K562 (cell line): ENCODE measurements around the gene NPB. TPM values are rescaled to one million over a fixed set of nuclear protein-coding genes. Genes with fewer than 3 reads are reported as not detected.
A peak's percentile ranks its signal among the peaks of the same experiment; 100 is the strongest.

Experiments used
- ATAC-seq: fragments of 200-7000 bp; cut with Tn5 transposase; 3 replicates; pipeline ENCODE4 v1.9.1; 2020; ENCODE audit warnings: moderate library complexity
- BruUV-seq: library from RNA; stranded (reverse); fragments of 400-500 nt; replicated peaks from 2 replicates; lab custom pipeline; 2021; lab: Mats Ljungman, UMichigan
- CTCF ChIA-PET: fragments of 300-600 bp; formaldehyde crosslinking; extraction: SDS; loops from one replicate; lab custom pipeline; 2021; ENCODE audit warnings: low intra/inter-chr PET ratio; lab: Yijun Ruan, JAX
- POLR2A ChIA-PET: fragments of 300-600, 350-650 bp; sonication (Branson Sonifier 250); formaldehyde crosslinking; extraction: SDS; loops from one replicate; lab custom pipeline; 2021; ENCODE audit warnings: antibody characterized with exemption, inconsistent platforms; lab: Yijun Ruan, JAX
- DNase-seq, 4 experiments: peaks; one replicate each; pipeline versions ENCODE4 v3.0.0 to v3.0.0-alpha.2; 2011 to 2018; ENCODE audit warnings: low spot score in 3 of 4, mixed read lengths in 3 of 4; ENCODE audit errors: extremely low read depth in 1 of 4
- FAIRE-seq: peaks from 2 replicates; lab custom pipeline; 2011; peaks lifted over from hg19 to GRCh38; lab: Jason Lieb, UNC
- H2AFZ ChIP-seq: 2 replicates; pipeline ENCODE4 v1.6.0; 2011; ENCODE audit warnings: low read depth, low read length, control low read depth, inconsistent platforms
- H3K27ac ChIP-seq: fragments of 200-600 bp; 3 replicates; pipeline ENCODE4 v1.8.0; 2011; ENCODE audit warnings: low read depth, mild to moderate bottlenecking, control low read depth, inconsistent platforms, low read length, moderate library complexity, mixed read lengths; ENCODE audit errors: extremely low read depth
- H3K27me3 ChIP-seq, 2 experiments: fragments of 300-600 bp in 1 of 2; 2 replicates in 1 of 2; 3 replicates in 1 of 2; pipeline versions ENCODE4 v1.6.0 to v1.8.0; 2011; ENCODE audit warnings: inconsistent platforms in 2 of 2, low read length in 2 of 2, mild to moderate bottlenecking in 1 of 2, mixed read lengths in 1 of 2, moderate library complexity in 1 of 2; ENCODE audit not compliant: control insufficient read depth in 2 of 2, insufficient read depth in 2 of 2
- H3K36me3 ChIP-seq: fragments of 300-600 bp; 3 replicates; pipeline ENCODE4 v1.8.0; 2011; ENCODE audit warnings: mild to moderate bottlenecking, low read length, inconsistent platforms; ENCODE audit not compliant: control insufficient read depth, insufficient read depth
- H3K4me1 ChIP-seq, 2 experiments: fragments of 200-600 bp in 1 of 2; replicated peaks in 1 of 2; 2 replicates in 1 of 2; 3 replicates in 1 of 2; pipeline versions ENCODE4 v1.5.1 to v1.8.0; 2011; ENCODE audit warnings: inconsistent platforms in 2 of 2, low read length in 2 of 2, mild to moderate bottlenecking in 1 of 2, mixed read lengths in 1 of 2, moderate library complexity in 1 of 2; ENCODE audit not compliant: control insufficient read depth in 2 of 2, insufficient read depth in 2 of 2
- H3K4me2 ChIP-seq: 2 replicates; pipeline ENCODE4 v1.6.1; 2011; ENCODE audit warnings: low read length, control low read depth, inconsistent platforms, mixed read lengths; ENCODE audit not compliant: insufficient read depth
- H3K4me3 ChIP-seq: fragments of 200-600 bp; sonication (generic), shearing (Covaris generic); 2 replicates; pipeline ENCODE4 v1.5.1; 2016; ENCODE audit warnings: control low read depth, inconsistent platforms
- H3K79me2 ChIP-seq: fragments of 200-600 bp; 3 replicates; pipeline ENCODE4 v1.8.0; 2011; ENCODE audit warnings: low read length, inconsistent platforms; ENCODE audit not compliant: control insufficient read depth, insufficient read depth
- H3K9ac ChIP-seq, 2 experiments: 2 replicates each; pipeline versions ENCODE4 v1.6.0 to v1.6.1; 2011; ENCODE audit warnings: low read depth in 2 of 2, low read length in 2 of 2, control low read depth in 1 of 2, inconsistent platforms in 1 of 2, mild to moderate bottlenecking in 1 of 2, mixed read lengths in 1 of 2; ENCODE audit not compliant: insufficient read depth in 1 of 2
- H3K9me1 ChIP-seq: one replicate; pipeline ENCODE4 v1.6.0; 2011; ENCODE audit warnings: inconsistent platforms, mild to moderate bottlenecking, low read length, moderate library complexity; ENCODE audit not compliant: control insufficient read depth, insufficient read depth
- H3K9me3 ChIP-seq: replicated peaks from 2 replicates; pipeline ENCODE4 v1.5.1; 2011; ENCODE audit warnings: low read depth, low read length, inconsistent platforms; ENCODE audit not compliant: control insufficient read depth, insufficient read depth
- H4K20me1 ChIP-seq: replicated peaks from 2 replicates; pipeline ENCODE4 v1.6.1; 2011; ENCODE audit warnings: low read length, inconsistent platforms, mixed read lengths; ENCODE audit not compliant: control insufficient read depth, insufficient read depth
- CBFA2T3 ChIP-seq: fragments of 450-650 bp; IDR thresholded peaks from 2 replicates; pipeline ENCODE4 v1.6.1; 2017
- GABPB2 ChIP-seq: fragments of 250-450 bp; sonication (Bioruptor Pico); conservative IDR thresholded peaks from 2 replicates; pipeline ENCODE4 v1.5.1; 2021; ENCODE audit warnings: mild to moderate bottlenecking
- IRF1 ChIP-seq: sonication (generic); formaldehyde crosslinking; IDR thresholded peaks from 2 replicates; pipeline ENCODE4 v1.8.0; 2022; ENCODE audit warnings: missing genetic modification reagents, mild to moderate bottlenecking, borderline replicate concordance
- MYC ChIP-seq, 2 experiments: fragments of 250-450 bp in 1 of 2; sonication (Bioruptor Pico) in 1 of 2; IDR thresholded peaks; 2 replicates each; pipeline versions ENCODE4 v1.5.1 to v1.6.1; 2012 to 2021; ENCODE audit warnings: low read depth in 2 of 2, borderline replicate concordance in 1 of 2, improper control_type of control experiment in 1 of 2, low read length in 1 of 2, mild to moderate bottlenecking in 1 of 2, moderate library complexity in 1 of 2
- NONO ChIP-seq, 2 experiments: fragments of 200-400 bp in 1 of 2; fragments of 450-650 bp in 1 of 2; formaldehyde crosslinking in 1 of 2; IDR thresholded peaks; 2 replicates each; pipeline ENCODE4 v1.6.1; 2017; ENCODE audit warnings: low read depth in 2 of 2, mild to moderate bottlenecking in 2 of 2, moderate library complexity in 2 of 2, low read length in 1 of 2
- PHF8 ChIP-seq: fragments of 200-600 bp; sonication (generic); IDR thresholded peaks from 2 replicates; pipeline ENCODE4 v1.6.1; 2012; ENCODE audit warnings: mixed run types, mild to moderate bottlenecking, inconsistent platforms, low read length, moderate library complexity, borderline replicate concordance
- PTBP1 ChIP-seq: fragments of 200-400 bp; formaldehyde crosslinking; IDR thresholded peaks from 2 replicates; pipeline ENCODE4 v1.6.1; 2017; ENCODE audit warnings: low read depth, low read length
- SMARCB1 ChIP-seq: IDR thresholded peaks from 2 replicates; pipeline ENCODE4 v1.6.1; 2011; ENCODE audit warnings: improper control_type of control experiment, low read depth; ENCODE audit not compliant: insufficient read length
- XRCC3 ChIP-seq: fragments of 450-650 bp; IDR thresholded peaks from 2 replicates; pipeline ENCODE4 v1.6.1; 2017; ENCODE audit warnings: mild to moderate bottlenecking, moderate library complexity
- WGBS: fragments of 100-300 bp; shearing (Covaris generic); methylation state at CpG from one replicate; pipeline ENCODE4 v1.1.6; 2016; ENCODE audit warnings: low coverage, mixed read lengths; ENCODE audit not compliant: insufficient coverage; ENCODE audit errors: missing lambda C conversion rate; 5-methylcytosine and 5-hydroxymethylcytosine counted together
- in situ Hi-C: fragments of 300-500 bp; cut with MboI; formaldehyde crosslinking; loops from 4 replicates; pipeline ENCODE4 v1.15.0; 2018; ENCODE audit warnings: inconsistent platforms, mixed read lengths
- intact Hi-C: fragments of 100-400 bp; cut with micrococcal nuclease; formaldehyde crosslinking; loops from 2 replicates; pipeline ENCODE4 v1.14.2; 2022
- polyA plus RNA-seq, 8 experiments: library from polyadenylated mRNA; depleted of rRNA in 4 of 8; stranded (reverse) in 5 of 8; unstranded in 3 of 8; fragments of >200 nt; fragmentation: Nextera tagmentation in 2 of 8; fragmentation: Illumina TruSeq in 1 of 8; extraction: Ambion mirVana in 2 of 8; extraction: Trizol in 1 of 8; gene quantifications; 2 replicates each; pipeline versions ENCODE4 v1.2.1 to v1.2.3, GENCODE V29; 2011 to 2014; ENCODE audit warnings: inconsistent platforms in 1 of 8, missing spikeins in 1 of 8
- total RNA-seq, 7 experiments: library from RNA; depleted of rRNA in 6 of 7; stranded (reverse); fragments of >200 nt in 6 of 7; fragmentation: Illumina TruSeq in 2 of 7; extraction: Trizol in 2 of 7; gene quantifications; 2 replicates each; pipeline versions ENCODE4 v1.2.1 to v1.2.3, GENCODE V29; 2011 to 2021; ENCODE audit warnings: low replicate concordance in 1 of 7
- TF ChIP-seq, protein P1 (sequence below): sonication (generic); formaldehyde crosslinking; IDR thresholded peaks from 2 replicates; pipeline ENCODE4 v1.8.0; 2023; ENCODE audit warnings: mild to moderate bottlenecking, missing genetic modification reagents

The NPB gene
- total and polyA plus RNA-seq, 9 of the 15 experiments (the other 6 are each of a cell fraction or from before 2014, with no cell fraction given), result 0.03 to 0.61 (median 0.14) TPM; not detected in 2

DNA sequence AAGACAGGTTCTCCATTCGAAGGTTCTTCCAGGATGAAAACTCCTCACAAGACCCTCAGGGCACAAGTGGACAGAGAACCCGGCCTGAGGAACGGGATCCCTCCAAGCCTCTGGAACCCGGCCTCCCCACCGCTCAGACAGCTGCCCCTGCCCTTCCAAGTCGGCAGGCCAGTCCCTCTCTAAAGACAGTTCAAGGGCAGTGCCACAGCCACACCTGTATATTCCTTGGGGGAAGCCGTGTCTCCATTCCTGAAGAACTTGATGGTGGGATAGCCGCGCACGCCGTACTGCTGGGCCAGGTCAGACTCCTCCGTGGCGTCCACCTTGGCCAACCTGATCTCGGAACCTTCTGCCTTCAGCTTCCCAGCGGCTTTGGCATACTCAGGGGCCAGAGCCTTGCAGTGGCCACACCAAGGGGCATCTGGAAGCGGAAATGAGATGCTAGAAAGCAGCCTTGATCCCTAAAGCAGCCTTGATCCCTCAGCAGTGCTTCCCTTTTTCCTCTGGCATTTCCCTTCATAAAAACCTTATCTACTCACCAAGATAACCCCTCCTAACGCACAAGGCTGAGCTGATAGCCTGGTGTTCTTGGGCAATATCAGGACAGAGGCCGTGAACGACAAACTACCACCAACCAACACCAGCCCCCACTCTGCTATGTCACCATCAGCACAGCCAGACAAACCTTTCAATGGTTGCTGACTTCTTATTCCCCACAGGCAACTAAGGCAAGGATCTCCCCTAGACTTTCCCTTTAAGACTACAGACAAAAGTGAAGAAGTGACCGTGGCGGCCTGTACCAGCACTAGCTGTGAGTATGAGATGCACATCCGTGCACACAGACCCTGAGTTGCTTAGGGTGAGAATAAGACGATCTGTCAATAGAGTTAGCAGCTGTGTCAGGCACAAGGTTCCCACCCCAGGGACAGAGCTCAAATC is 42.8 kb upstream of the NPB start (continued):
- TF ChIP-seq, protein P1, sequence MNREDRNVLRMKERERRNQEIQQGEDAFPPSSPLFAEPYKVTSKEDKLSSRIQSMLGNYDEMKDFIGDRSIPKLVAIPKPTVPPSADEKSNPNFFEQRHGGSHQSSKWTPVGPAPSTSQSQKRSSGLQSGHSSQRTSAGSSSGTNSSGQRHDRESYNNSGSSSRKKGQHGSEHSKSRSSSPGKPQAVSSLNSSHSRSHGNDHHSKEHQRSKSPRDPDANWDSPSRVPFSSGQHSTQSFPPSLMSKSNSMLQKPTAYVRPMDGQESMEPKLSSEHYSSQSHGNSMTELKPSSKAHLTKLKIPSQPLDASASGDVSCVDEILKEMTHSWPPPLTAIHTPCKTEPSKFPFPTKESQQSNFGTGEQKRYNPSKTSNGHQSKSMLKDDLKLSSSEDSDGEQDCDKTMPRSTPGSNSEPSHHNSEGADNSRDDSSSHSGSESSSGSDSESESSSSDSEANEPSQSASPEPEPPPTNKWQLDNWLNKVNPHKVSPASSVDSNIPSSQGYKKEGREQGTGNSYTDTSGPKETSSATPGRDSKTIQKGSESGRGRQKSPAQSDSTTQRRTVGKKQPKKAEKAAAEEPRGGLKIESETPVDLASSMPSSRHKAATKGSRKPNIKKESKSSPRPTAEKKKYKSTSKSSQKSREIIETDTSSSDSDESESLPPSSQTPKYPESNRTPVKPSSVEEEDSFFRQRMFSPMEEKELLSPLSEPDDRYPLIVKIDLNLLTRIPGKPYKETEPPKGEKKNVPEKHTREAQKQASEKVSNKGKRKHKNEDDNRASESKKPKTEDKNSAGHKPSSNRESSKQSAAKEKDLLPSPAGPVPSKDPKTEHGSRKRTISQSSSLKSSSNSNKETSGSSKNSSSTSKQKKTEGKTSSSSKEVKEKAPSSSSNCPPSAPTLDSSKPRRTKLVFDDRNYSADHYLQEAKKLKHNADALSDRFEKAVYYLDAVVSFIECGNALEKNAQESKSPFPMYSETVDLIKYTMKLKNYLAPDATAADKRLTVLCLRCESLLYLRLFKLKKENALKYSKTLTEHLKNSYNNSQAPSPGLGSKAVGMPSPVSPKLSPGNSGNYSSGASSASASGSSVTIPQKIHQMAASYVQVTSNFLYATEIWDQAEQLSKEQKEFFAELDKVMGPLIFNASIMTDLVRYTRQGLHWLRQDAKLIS, result peak; percentile 18; the same call in 1 of the 2 replicates

- no TSS peak for BruUV-seq
- DNase-seq (peak in 1 of 4 experiments; percentile 96), FAIRE-seq (no peak), ATAC-seq (no peak)
- peak within 1 kb of the TSS; percentile 94 for H3K4me3 ChIP-seq
- H3K9me3 ChIP-seq, result no peaks in the 10 kb centered on the region
- H3K27me3 ChIP-seq, result no peaks in the 10 kb centered on the region
- intact Hi-C loops (loop anchor here (2.0 to 5.0 kb wide), 2 partner anchors 38 to 163 kb away; partner anchors contain the start of genes CENPX and LRRC45), in situ Hi-C loops (loop anchor here (5.0 kb wide), 1 partner anchor 128 kb away; no protein-coding TSS in a partner anchor)
- H4K20me1 ChIP-seq, result peaks cover 29% of the 10 kb centered on the region
- peak within 1 kb of the TSS; percentile 99 for H3K9ac ChIP-seq
- POLR2A ChIA-PET, result interaction anchor here (0.6 to 2.5 kb wide), 20 partner anchors 8 to 369 kb away, joined by 3 to 21 read pairs (median 4); partner anchors contain the start of genes ARHGDIA, MCRIP1 and SLC25A10
- peaks cover 79% of the 10 kb centered on the region for H3K36me3 ChIP-seq
- H3K27ac ChIP-seq, result peak within 1 kb of the TSS; percentile 96
- CTCF ChIA-PET, result no interaction called here
- peak within 1 kb of the TSS; percentile 99 for H3K4me2 ChIP-seq
- peaks cover 29 to 49% of the 10 kb centered on the region in 2 experiments for H3K4me1 ChIP-seq
- H3K79me2 ChIP-seq, result peaks cover 91% of the 10 kb centered on the region
- peaks cover 16% of the 10 kb centered on the region for H3K9me1 ChIP-seq
- peak within 1 kb of the TSS; percentile 84 for H2AFZ ChIP-seq
- WGBS, result under 1% methylated on average over 74 of the region's 95 CpGs
- TF ChIP-seq PHF8, result peak; percentile 77; the same call in 1 of the 2 replicates
- no peak for TF ChIP-seq CBFA2T3
- TF ChIP-seq SMARCB1, result no peak
- peak; percentile 82 to 97 for TF ChIP-seq NONO (IDR thresholded peaks at IDR 0.05; ENCODE audit: low read depth in 2 of 2, low read length in 1 of 2)
- TF ChIP-seq XRCC3, result no peak
- TF ChIP-seq GABPB2, result no peak
- TF ChIP-seq PTBP1, result no peak
- TF ChIP-seq MYC (IDR thresholded peaks at IDR 0.05; ENCODE audit: low read depth, low read length), result peak; percentile 60; the same call in 1 of the 2 replicates
- TF ChIP-seq MYC (CRISPR knock-in tag; IDR thresholded peaks at IDR 0.05; ENCODE audit: borderline replicate concordance, low read depth), result no peak
- no peak for TF ChIP-seq IRF1 (CRISPR knock-in tag)
These were observed 41.9 kb upstream of the NPB start, which contains the start of gene P4HB for GRCh38 chr17:81859906-81860755. Gene P4HB (minus strand): TSS chr17:81860535. CDS start chr17:81860471, 64 bp downstream.
